ENCODE measurements around the gene MSRB3.
A peak's percentile ranks its signal among the peaks of the same experiment; 100 is the strongest.

Gene MSRB3

DNA sequence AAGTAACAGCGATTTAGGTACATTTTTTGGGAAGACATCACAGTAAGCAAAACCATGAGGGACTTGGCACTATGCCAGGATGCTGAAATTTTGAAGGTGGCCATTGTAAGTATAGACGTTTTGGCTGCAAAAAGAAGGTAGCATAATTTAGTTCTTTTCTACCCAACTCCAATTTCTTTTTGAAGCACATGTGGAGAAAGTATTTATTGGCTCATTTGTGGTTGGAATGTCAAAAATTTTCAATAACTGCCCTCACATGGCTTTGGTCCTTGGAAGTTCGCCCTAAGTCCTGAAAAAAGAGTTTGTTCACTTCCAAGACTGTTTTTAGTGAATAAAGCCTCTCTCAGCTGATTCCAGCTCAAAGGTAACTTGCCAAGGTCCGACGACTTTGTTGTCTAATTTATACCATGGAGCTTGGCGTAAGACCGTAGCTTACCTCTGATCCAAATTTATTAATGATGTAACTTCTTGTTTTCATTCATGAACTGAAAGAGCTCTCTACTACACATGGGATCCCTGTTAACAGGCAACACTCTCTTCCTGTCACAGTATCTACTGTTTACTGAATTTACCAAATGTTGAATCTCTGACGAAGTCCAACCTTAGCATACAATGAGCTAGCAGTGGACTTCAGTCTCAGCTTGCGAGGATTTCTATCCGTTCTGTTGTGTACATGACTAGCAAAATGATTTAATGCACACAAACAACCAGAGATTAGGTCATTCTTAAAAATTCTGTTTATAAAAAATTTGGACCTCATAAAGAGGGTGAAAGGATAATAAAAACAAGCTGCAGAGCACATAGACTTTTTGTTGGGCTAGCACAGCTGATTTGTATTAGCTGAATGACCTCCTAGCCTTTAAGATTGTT lies 49.0 kb downstream of the MSRB3 start:
- Histone ChIP-seq H3K36me3 (ENCODE audit: control insufficient read depth in 1 of 2, insufficient read depth in 2 of 2, low read length in 2 of 2) (peaks cover 0 to 13% of the 10 kb centered on the region in 2 donors), H3K4me1 (ENCODE audit: control insufficient read depth in 1 of 2, insufficient read depth in 2 of 2, low read length in 2 of 2) (peaks cover 0 to 30% of the 10 kb centered on the region in 2 donors), H3K27ac (ENCODE audit: low read length) (no peak overlapping the region), H3K4me3 (ENCODE audit: low read depth in 1 of 2, low read length in 2 of 2) (peak overlapping the region in 1 of 2 donors; percentile 7), H3K27me3 (ENCODE audit: low read depth, low read length) (no peaks in the 10 kb centered on the region), H3K9me3 (ENCODE audit: control insufficient read depth in 1 of 2, low read length in 2 of 2) (no peaks in the 10 kb centered on the region)

DNA sequence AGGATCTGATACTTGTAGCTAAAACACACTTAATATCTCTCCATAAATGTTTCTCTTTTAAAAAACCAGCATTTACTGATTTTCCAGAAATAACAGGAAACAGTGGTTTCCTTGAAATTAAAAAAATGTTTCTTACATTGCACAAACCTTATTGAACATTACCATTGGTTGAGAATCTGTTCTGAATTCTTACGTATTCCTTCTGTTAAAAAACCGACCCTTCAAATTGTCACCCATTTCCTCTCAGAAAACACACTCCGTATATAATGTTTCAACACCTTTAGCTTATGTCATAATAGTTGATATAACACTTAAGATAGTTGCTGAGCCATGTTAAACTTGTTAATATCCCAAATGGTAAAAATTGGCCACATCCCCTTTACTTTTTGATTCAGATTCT lies 51.2 kb downstream of the MSRB3 start:
- no peak overlapping the region for H3K27ac ChIP-seq (ENCODE audit: low read length)
- H3K9me3 ChIP-seq (ENCODE audit: control insufficient read depth in 1 of 2, low read length in 2 of 2), result no peaks in the 10 kb centered on the region
- H3K36me3 ChIP-seq (ENCODE audit: control insufficient read depth in 1 of 2, insufficient read depth in 2 of 2, low read length in 2 of 2), result peaks cover 0 to 18% of the 10 kb centered on the region in 2 donors
- peaks cover 0 to 20% of the 10 kb centered on the region in 2 donors for H3K4me1 ChIP-seq (ENCODE audit: control insufficient read depth in 1 of 2, insufficient read depth in 2 of 2, low read length in 2 of 2)
- no peak overlapping the region for H3K4me3 ChIP-seq (ENCODE audit: low read depth in 1 of 2, low read length in 2 of 2)
- no peaks in the 10 kb centered on the region for H3K27me3 ChIP-seq (ENCODE audit: low read depth, low read length)

GRCh38 chr12:65330331-65330730 lies 51.8 kb downstream of the MSRB3 start:
- H3K9me3 ChIP-seq (ENCODE audit: control insufficient read depth in 1 of 2, low read length in 2 of 2), result no peaks in the 10 kb centered on the region
- H3K36me3 ChIP-seq (ENCODE audit: control insufficient read depth in 1 of 2, insufficient read depth in 2 of 2, low read length in 2 of 2), result peaks cover 0 to 18% of the 10 kb centered on the region in 2 donors
- H3K4me3 ChIP-seq (ENCODE audit: low read depth in 1 of 2, low read length in 2 of 2), result no peak overlapping the region
- peaks cover 0 to 25% of the 10 kb centered on the region in 2 donors for H3K4me1 ChIP-seq (ENCODE audit: control insufficient read depth in 1 of 2, insufficient read depth in 2 of 2, low read length in 2 of 2)
- H3K27me3 ChIP-seq (ENCODE audit: low read depth, low read length), result no peaks in the 10 kb centered on the region
- H3K27ac ChIP-seq (ENCODE audit: low read length), result no peak overlapping the region

DNA sequence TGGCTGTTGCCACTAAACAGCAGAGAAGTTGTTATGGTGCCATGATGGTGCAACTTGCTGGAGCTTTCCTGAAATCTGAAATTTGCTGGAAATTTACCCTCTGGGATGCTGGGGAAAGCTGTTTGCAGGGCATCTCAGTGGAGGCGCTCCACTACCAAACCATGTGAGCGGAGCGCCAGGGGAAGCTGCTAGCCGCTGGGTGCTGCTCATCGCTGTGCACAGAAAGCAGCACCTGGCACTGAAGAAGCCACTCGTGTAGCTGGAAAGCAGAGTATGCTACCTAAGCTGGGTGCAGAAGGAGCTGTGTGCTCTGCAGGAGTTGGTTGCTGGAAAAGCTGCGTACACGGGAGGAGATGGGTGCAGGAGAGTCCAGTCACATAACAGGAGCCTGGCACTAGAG lies 53.0 kb downstream of the MSRB3 start:
- Histone ChIP-seq H3K4me1 (ENCODE audit: control insufficient read depth in 1 of 2, insufficient read depth in 2 of 2, low read length in 2 of 2) (peaks cover 0 to 27% of the 10 kb centered on the region in 2 donors), H3K9me3 (ENCODE audit: control insufficient read depth in 1 of 2, low read length in 2 of 2) (no peaks in the 10 kb centered on the region), H3K36me3 (ENCODE audit: control insufficient read depth in 1 of 2, insufficient read depth in 2 of 2, low read length in 2 of 2) (peaks cover 0 to 18% of the 10 kb centered on the region in 2 donors), H3K4me3 (ENCODE audit: low read depth in 1 of 2, low read length in 2 of 2) (no peak overlapping the region), H3K27ac (ENCODE audit: low read length) (no peak overlapping the region), H3K27me3 (ENCODE audit: low read depth, low read length) (no peaks in the 10 kb centered on the region)

GRCh38 chr12:65333649-65334048 lies 55.2 kb downstream of the MSRB3 start:
- H3K9me3 ChIP-seq (ENCODE audit: control insufficient read depth in 1 of 2, low read length in 2 of 2), result no peaks in the 10 kb centered on the region
- peaks cover 0 to 18% of the 10 kb centered on the region in 2 donors for H3K36me3 ChIP-seq (ENCODE audit: control insufficient read depth in 1 of 2, insufficient read depth in 2 of 2, low read length in 2 of 2)
- H3K4me3 ChIP-seq (ENCODE audit: low read depth in 1 of 2, low read length in 2 of 2), result no peak overlapping the region
- H3K27ac ChIP-seq (ENCODE audit: low read length), result no peak overlapping the region
- H3K4me1 ChIP-seq (ENCODE audit: control insufficient read depth in 1 of 2, insufficient read depth in 2 of 2, low read length in 2 of 2), result peaks cover 0 to 11% of the 10 kb centered on the region in 2 donors
- H3K27me3 ChIP-seq (ENCODE audit: low read depth, low read length), result no peaks in the 10 kb centered on the region

DNA sequence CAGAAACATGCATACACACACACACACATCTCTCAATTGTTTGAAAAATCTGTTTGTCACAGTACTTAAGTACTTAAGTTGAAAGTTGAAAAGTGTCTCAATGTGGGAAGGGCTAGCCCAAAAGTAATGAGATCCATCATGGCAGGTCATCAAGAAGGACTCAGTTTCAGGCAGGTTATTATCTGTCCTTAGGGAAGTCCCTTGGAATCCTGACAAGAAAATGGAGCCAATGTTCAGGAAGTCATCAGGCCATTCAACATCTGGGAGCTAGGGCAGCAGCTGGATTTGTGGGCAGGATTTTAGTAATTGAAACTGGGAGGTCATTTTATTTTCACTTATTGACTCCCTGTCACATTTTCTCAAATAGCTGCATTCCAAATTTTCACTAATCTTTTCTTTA lies 56.0 kb downstream of the MSRB3 start:
- H3K27ac ChIP-seq (ENCODE audit: low read length), result no peak overlapping the region
- H3K27me3 ChIP-seq (ENCODE audit: low read depth, low read length), result no peaks in the 10 kb centered on the region
- H3K9me3 ChIP-seq (ENCODE audit: control insufficient read depth in 1 of 2, low read length in 2 of 2), result no peaks in the 10 kb centered on the region
- no peak overlapping the region for H3K4me3 ChIP-seq (ENCODE audit: low read depth in 1 of 2, low read length in 2 of 2)
- peaks cover 0 to 18% of the 10 kb centered on the region in 2 donors for H3K36me3 ChIP-seq (ENCODE audit: control insufficient read depth in 1 of 2, insufficient read depth in 2 of 2, low read length in 2 of 2)
- peaks cover 0 to 11% of the 10 kb centered on the region in 2 donors for H3K4me1 ChIP-seq (ENCODE audit: control insufficient read depth in 1 of 2, insufficient read depth in 2 of 2, low read length in 2 of 2)

- Histone ChIP-seq H3K27ac (ENCODE audit: low read length) (no peak overlapping the region), H3K4me3 (ENCODE audit: low read depth in 1 of 2, low read length in 2 of 2) (no peak overlapping the region), H3K36me3 (ENCODE audit: control insufficient read depth in 1 of 2, insufficient read depth in 2 of 2, low read length in 2 of 2) (peaks cover 0 to 18% of the 10 kb centered on the region in 2 donors), H3K9me3 (ENCODE audit: control insufficient read depth in 1 of 2, low read length in 2 of 2) (no peaks in the 10 kb centered on the region), H3K27me3 (ENCODE audit: low read depth, low read length) (no peaks in the 10 kb centered on the region), H3K4me1 (ENCODE audit: control insufficient read depth in 1 of 2, insufficient read depth in 2 of 2, low read length in 2 of 2) (peaks cover 0 to 11% of the 10 kb centered on the region in 2 donors)
These were observed 56.7 kb downstream of the MSRB3 start for GRCh38 chr12:65335021-65335714.

- H3K9me3 ChIP-seq (ENCODE audit: control insufficient read depth in 1 of 2, low read length in 2 of 2), result no peaks in the 10 kb centered on the region
- no peak overlapping the region for H3K27ac ChIP-seq (ENCODE audit: low read length)
- H3K36me3 ChIP-seq (ENCODE audit: control insufficient read depth in 1 of 2, insufficient read depth in 2 of 2, low read length in 2 of 2), result peaks cover 0 to 15% of the 10 kb centered on the region in 2 donors
- peaks cover 0 to 11% of the 10 kb centered on the region in 2 donors for H3K4me1 ChIP-seq (ENCODE audit: control insufficient read depth in 1 of 2, insufficient read depth in 2 of 2, low read length in 2 of 2)
- no peaks in the 10 kb centered on the region for H3K27me3 ChIP-seq (ENCODE audit: low read depth, low read length)
- no peak overlapping the region for H3K4me3 ChIP-seq (ENCODE audit: low read depth in 1 of 2, low read length in 2 of 2)
These were observed 57.5 kb downstream of the MSRB3 start for GRCh38 chr12:65335981-65336380.

- H3K4me3 ChIP-seq (ENCODE audit: low read depth in 1 of 2, low read length in 2 of 2), result no peak overlapping the region
- H3K27me3 ChIP-seq (ENCODE audit: low read depth, low read length), result no peaks in the 10 kb centered on the region
- H3K4me1 ChIP-seq (ENCODE audit: control insufficient read depth in 1 of 2, insufficient read depth in 2 of 2, low read length in 2 of 2), result peaks cover 0 to 11% of the 10 kb centered on the region in 2 donors
- no peaks in the 10 kb centered on the region for H3K9me3 ChIP-seq (ENCODE audit: control insufficient read depth in 1 of 2, low read length in 2 of 2)
- no peaks in the 10 kb centered on the region for H3K36me3 ChIP-seq (ENCODE audit: control insufficient read depth in 1 of 2, insufficient read depth in 2 of 2, low read length in 2 of 2)
- H3K27ac ChIP-seq (ENCODE audit: low read length), result no peak overlapping the region
These were observed 60.7 kb downstream of the MSRB3 start for GRCh38 chr12:65339161-65339560.

- no peaks in the 10 kb centered on the region for H3K9me3 ChIP-seq (ENCODE audit: control insufficient read depth in 1 of 2, low read length in 2 of 2)
- H3K4me1 ChIP-seq (ENCODE audit: control insufficient read depth in 1 of 2, insufficient read depth in 2 of 2, low read length in 2 of 2), result no peaks in the 10 kb centered on the region
- no peaks in the 10 kb centered on the region for H3K27me3 ChIP-seq (ENCODE audit: low read depth, low read length)
- H3K36me3 ChIP-seq (ENCODE audit: control insufficient read depth in 1 of 2, insufficient read depth in 2 of 2, low read length in 2 of 2), result no peaks in the 10 kb centered on the region
- no peak overlapping the region for H3K4me3 ChIP-seq (ENCODE audit: low read depth in 1 of 2, low read length in 2 of 2)
- H3K27ac ChIP-seq (ENCODE audit: low read length), result no peak overlapping the region
These were observed 64.7 kb downstream of the MSRB3 start for GRCh38 chr12:65343230-65343629.

GRCh38 chr12:65343801-65344200 lies 65.3 kb downstream of the MSRB3 start:
- no peaks in the 10 kb centered on the region for H3K36me3 ChIP-seq (ENCODE audit: control insufficient read depth in 1 of 2, insufficient read depth in 2 of 2, low read length in 2 of 2)
- H3K27ac ChIP-seq (ENCODE audit: low read length), result no peak overlapping the region
- no peaks in the 10 kb centered on the region for H3K27me3 ChIP-seq (ENCODE audit: low read depth, low read length)

More at GRCh38 chr12:65343801-65344200, 65.3 kb downstream of the MSRB3 start:
- no peak overlapping the region for H3K4me3 ChIP-seq (ENCODE audit: low read depth in 1 of 2, low read length in 2 of 2)
- H3K4me1 ChIP-seq (ENCODE audit: control insufficient read depth in 1 of 2, insufficient read depth in 2 of 2, low read length in 2 of 2), result no peaks in the 10 kb centered on the region
- no peaks in the 10 kb centered on the region for H3K9me3 ChIP-seq (ENCODE audit: control insufficient read depth in 1 of 2, low read length in 2 of 2)
